Measurements from ENCODE around the gene TRMT1L. TPM values are rescaled to one million over a fixed set of nuclear protein-coding genes. Genes with fewer than 3 reads are reported as not detected.

Gene TRMT1L
- total RNA-seq, 1 experiment from 2014 or later, result 28.3 TPM

DNA sequence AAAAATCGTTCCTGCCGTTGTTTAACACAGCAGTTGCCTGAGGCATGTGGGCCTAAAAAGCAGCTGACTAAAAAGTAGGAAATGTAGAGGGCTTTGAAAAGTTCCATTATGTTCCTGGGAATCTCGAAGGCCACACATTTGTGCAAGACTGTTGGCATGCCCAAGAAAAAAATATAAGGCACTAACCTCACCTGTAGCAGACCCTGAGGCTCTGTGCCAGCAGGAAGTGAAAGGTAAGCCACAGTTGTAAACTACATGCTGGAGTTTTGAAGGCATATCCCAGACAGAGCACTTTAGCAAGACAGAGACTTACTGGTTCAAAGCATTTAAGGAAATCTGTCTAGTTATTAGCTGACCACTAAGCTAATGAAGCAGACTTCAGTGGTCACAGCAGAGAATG, 52.7 kb downstream of the TRMT1L start:
- Histone ChIP-seq H2AFZ (ENCODE audit: low read depth, low read length, poor library complexity, severe bottlenecking) (no peak overlapping the region), H3K4me3 (replicated peaks in 1 of 2; ENCODE audit: low read depth in 1 of 2, low read length in 2 of 2) (no peak overlapping the region), H3K9me2 (ENCODE audit: insufficient read depth) (no peaks in the 10 kb centered on the region), H3K4me2 (ENCODE audit: low read length) (no peak overlapping the region), H4K20me1 (ENCODE audit: insufficient read depth) (no peaks in the 10 kb centered on the region), H3K27me3 (ENCODE audit: insufficient read depth, low read length) (no peaks in the 10 kb centered on the region), H3K27ac (ENCODE audit: low read depth, low read length) (no peak overlapping the region), H3K36me3 (ENCODE audit: control insufficient read depth in 1 of 2, insufficient read depth in 2 of 2, low read length in 2 of 2) (no peaks in the 10 kb centered on the region), H3K9ac (ENCODE audit: low read length) (no peak overlapping the region), H3K9me3 (ENCODE audit: control insufficient read depth in 1 of 2, insufficient read depth in 1 of 2, low read depth in 1 of 2, low read length in 2 of 2) (no peaks in the 10 kb centered on the region; a peak in 1 of 4 replicates), H3K79me2 (ENCODE audit: insufficient read depth, low read length) (no peaks in the 10 kb centered on the region), H3K4me1 (ENCODE audit: control insufficient read depth in 1 of 2, insufficient read depth in 2 of 2, low read length in 2 of 2) (no peaks in the 10 kb centered on the region)
- intact Hi-C loops (cut with micrococcal nuclease), result no loop called here
- ChIA-PET RAD21 (ENCODE audit: low non-redundant PET in 1 of 2, low total read pairs in 2 of 2, uncharacterized antibody in 2 of 2, unreplicated experiment in 2 of 2) (no interaction called here), POLR2A (no interaction called here), CTCF (no interaction called here)
- BruUV-seq (replicated peaks), result no TSS peak
- DNase-seq (ENCODE audit: low read depth, low spot score) (no peak), ATAC-seq (no peak)
- TF ChIP-seq, protein P1, sequence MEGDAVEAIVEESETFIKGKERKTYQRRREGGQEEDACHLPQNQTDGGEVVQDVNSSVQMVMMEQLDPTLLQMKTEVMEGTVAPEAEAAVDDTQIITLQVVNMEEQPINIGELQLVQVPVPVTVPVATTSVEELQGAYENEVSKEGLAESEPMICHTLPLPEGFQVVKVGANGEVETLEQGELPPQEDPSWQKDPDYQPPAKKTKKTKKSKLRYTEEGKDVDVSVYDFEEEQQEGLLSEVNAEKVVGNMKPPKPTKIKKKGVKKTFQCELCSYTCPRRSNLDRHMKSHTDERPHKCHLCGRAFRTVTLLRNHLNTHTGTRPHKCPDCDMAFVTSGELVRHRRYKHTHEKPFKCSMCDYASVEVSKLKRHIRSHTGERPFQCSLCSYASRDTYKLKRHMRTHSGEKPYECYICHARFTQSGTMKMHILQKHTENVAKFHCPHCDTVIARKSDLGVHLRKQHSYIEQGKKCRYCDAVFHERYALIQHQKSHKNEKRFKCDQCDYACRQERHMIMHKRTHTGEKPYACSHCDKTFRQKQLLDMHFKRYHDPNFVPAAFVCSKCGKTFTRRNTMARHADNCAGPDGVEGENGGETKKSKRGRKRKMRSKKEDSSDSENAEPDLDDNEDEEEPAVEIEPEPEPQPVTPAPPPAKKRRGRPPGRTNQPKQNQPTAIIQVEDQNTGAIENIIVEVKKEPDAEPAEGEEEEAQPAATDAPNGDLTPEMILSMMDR (IDR thresholded peaks at IDR 0.05 in 2 of 3, conservative IDR thresholded peaks at IDR 0.05 in 1 of 3; ENCODE audit: borderline replicate concordance in 1 of 3, insufficient read depth in 1 of 3, low read depth in 2 of 3, low read length in 2 of 3), result no peak
- TF ChIP-seq EGR1 (IDR thresholded peaks at IDR 0.05; ENCODE audit: low read depth) (no peak), CEBPB (IDR thresholded peaks at IDR 0.05; ENCODE audit: low read depth) (no peak), ZNF274 (IDR thresholded peaks at IDR 0.05; ENCODE audit: low read depth, low read length) (no peak), SIN3A (IDR thresholded peaks at IDR 0.05; ENCODE audit: low read depth) (no peak), JUND (IDR thresholded peaks at IDR 0.05) (no peak), TCF7L2 (IDR thresholded peaks at IDR 0.05; ENCODE audit: borderline replicate concordance, extremely low read depth, insufficient read depth, insufficient read length) (no peak), RAD21 (IDR thresholded peaks at IDR 0.05; ENCODE audit: low read depth) (no peak), ZBTB33 (IDR thresholded peaks at IDR 0.05; ENCODE audit: extremely low read depth, insufficient replicate concordance, low read length) (no peak), EZH2 (IDR thresholded peaks at IDR 0.05) (no peak), ZFX (IDR thresholded peaks at IDR 0.05) (no peak), MAX (IDR thresholded peaks at IDR 0.05) (no peak), ELF1 (IDR thresholded peaks at IDR 0.05; ENCODE audit: borderline replicate concordance, low read depth) (no peak), CBX3 (IDR thresholded peaks at IDR 0.05; ENCODE audit: low read depth) (no peak)

Data from HCT116 (cell line).